ENCODE measurements around the gene FREM1.

FREM1 gene

DNA sequence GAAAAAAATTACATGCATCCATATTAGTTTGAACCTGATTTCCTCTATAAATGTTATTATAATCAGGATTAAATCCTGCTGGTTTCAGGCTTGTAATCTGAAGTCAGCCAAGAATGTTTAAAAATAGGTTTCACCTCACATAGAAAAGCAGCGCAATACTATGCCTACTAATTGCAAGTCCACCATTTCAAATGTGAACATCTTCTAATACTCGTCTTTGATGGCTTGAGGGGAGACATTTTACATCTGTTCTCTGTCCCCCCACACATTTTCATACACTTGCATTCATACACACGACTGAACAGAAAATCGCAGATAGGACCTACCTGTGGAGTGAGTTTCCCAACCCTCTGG is 41.8 kb downstream of the FREM1 start:
- H3K27ac Mint-ChIP-seq, result no peak overlapping the region
- no peaks in the 10 kb centered on the region for H3K9me3 Mint-ChIP-seq
- no peaks in the 10 kb centered on the region for H3K36me3 Mint-ChIP-seq
- H3K4me1 Mint-ChIP-seq, result no peaks in the 10 kb centered on the region
- H3K27me3 Mint-ChIP-seq, result no peaks in the 10 kb centered on the region
- no peak overlapping the region for H3K4me3 Mint-ChIP-seq

DNA sequence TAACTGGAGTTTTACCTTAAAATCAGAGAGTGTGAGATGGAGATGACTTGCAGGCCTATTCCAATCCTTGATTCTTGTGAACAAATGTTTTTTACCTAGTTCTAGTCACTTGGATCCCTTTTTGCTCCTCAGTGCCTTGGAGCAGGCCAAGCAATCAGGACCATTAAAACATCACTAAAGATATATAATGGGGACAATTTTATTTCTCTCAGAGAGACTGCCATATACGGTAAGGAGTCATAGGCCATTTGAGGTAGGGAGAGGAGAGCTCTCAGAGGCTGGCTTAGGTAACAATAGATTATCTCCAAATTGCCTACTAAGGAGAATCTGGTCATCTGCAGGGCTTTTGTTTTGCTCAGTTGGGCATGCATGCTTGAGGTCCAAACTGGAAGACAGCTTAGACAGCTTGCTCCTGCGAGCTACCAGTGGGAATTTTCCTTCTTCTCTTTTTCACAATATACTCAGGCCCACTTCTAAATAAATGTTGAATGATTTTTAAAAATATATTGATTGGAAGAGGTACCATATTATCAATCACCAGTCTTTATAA is 44.0 kb downstream of the FREM1 start:
- Mint-ChIP-seq H3K27me3 (no peaks in the 10 kb centered on the region), H3K9me3 (no peaks in the 10 kb centered on the region), H3K4me3 (no peak overlapping the region), H3K27ac (no peak overlapping the region), H3K36me3 (no peaks in the 10 kb centered on the region), H3K4me1 (no peaks in the 10 kb centered on the region)

DNA sequence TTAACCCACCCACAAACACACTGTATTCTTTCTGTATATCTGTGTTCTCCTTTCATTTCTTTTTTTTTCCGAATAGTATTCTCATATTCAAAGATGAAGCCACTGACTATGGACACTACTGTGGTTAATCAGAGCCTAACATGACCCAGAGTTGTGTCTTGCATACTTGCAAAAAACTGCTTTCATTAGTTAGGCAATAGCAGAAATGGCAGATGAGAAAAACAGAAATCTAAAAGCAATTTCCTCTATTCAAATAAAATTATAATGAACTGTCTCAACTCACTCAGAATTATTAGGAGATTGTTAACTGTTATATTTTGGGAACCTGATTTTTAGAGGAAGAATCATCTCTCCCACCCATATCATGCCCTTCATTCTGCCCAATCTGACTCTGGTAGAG is 45.9 kb downstream of the FREM1 start:
- no peaks in the 10 kb centered on the region for H3K4me1 Mint-ChIP-seq
- H3K27me3 Mint-ChIP-seq, result no peaks in the 10 kb centered on the region
- H3K9me3 Mint-ChIP-seq, result no peaks in the 10 kb centered on the region
- H3K27ac Mint-ChIP-seq, result no peak overlapping the region
- no peaks in the 10 kb centered on the region for H3K36me3 Mint-ChIP-seq
- no peak overlapping the region for H3K4me3 Mint-ChIP-seq

DNA sequence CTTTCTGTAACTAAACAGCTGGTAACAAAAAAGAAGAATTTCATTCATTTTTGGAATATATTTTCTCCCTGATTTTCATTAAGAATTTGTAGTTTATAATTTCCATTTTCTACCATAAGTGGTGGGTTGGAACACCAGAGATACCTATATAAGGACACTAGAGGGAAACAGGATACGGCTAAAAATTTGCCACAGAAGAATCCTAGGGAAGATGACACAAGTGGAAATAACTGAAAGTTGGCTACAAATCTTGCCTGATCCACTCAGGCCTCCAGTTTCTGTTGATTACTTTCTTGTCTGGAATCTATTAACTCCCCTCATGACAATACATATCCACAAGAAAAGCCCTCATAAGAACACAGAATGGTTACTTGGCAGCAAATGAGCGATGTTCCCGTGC is 46.8 kb downstream of the FREM1 start:
- Mint-ChIP-seq H3K27ac (no peak overlapping the region), H3K27me3 (no peaks in the 10 kb centered on the region), H3K4me3 (no peak overlapping the region), H3K36me3 (no peaks in the 10 kb centered on the region), H3K9me3 (no peaks in the 10 kb centered on the region), H3K4me1 (no peaks in the 10 kb centered on the region)

DNA sequence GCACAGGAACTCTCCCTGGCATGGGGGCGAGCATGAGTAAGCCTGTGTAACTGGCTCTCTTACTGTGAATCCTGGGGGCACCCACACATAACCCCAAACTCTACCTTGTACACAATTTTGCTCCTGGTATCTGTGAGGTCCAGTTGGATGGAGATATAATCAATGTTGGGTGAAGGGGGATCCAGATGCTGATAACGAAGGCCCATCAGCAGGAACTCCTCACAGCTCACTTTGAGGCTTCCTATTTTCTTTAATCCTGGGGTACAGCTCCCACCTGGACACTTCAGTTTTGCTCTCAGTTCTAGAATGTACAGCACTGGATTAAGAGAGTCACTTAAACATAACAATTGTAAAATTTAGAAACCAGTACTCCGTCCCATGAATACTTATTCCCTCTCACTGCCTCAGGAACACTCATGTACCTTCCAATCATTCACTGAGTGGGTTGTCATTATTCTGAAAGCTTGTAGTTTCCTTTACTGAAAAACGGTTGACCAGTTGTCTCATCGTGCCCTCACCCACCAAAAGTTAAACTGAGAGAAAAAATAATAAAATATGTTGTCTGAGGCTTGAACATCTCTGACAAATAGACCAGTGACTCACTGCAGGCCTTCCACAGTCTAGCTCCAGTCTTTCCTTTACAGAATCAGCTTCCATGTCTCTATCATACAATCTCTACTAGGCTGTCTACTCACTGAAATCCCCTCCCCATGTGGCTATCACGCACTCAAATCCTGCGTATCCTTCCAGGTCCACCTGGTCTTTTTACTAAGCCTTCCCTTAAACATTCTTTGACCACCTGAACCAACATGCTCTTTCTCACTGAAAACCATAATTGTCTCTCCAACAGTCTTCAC is 52.6 kb downstream of the FREM1 start:
- H3K9me3 Mint-ChIP-seq, result no peaks in the 10 kb centered on the region
- H3K4me3 Mint-ChIP-seq, result no peak overlapping the region
- no peak overlapping the region for H3K27ac Mint-ChIP-seq
- no peaks in the 10 kb centered on the region for H3K36me3 Mint-ChIP-seq
- H3K27me3 Mint-ChIP-seq, result no peaks in the 10 kb centered on the region
- no peaks in the 10 kb centered on the region for H3K4me1 Mint-ChIP-seq

DNA sequence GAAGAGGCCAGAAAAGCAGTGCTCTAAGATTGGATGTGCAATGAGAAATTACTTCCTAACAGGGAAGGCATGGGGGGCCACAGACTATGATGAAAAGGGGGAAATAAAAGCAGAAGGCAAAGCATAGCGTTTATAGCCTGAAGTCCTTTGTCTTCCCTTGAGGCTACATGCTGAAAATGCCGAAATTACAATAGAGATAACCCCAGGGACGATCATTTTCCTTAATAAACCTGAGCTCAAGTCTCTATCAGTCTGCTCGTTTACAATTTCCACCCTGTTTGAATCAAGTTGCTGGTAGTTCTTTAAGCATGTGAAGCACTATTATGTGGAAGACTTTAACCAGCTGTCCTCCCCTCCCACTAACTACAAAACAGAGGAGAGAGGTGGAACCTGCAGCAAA is 60.4 kb downstream of the FREM1 start:
- Mint-ChIP-seq H3K9me3 (no peaks in the 10 kb centered on the region), H3K36me3 (no peaks in the 10 kb centered on the region), H3K4me3 (no peak overlapping the region), H3K27me3 (peaks cover 4% of the 10 kb centered on the region), H3K4me1 (no peaks in the 10 kb centered on the region), H3K27ac (no peak overlapping the region)

DNA sequence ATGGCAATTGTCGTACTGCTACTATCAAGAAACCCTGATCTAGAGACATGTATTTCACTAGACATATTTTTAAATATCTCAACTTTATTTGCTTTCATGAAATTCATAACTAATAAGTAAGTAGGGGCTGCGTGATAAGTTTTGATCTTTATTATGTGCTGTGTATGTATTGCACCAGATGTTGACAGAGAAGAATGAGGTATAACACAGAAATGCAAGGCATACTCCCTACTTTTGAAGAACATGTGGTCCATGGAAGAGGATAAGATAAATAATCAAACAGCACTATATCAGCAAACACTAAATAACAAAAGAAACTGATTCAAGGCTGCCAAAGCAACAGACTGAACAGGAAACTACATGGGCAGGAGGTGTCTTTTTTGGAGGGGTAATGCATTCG is 60.9 kb downstream of the FREM1 start:
- no peak overlapping the region for H3K4me3 Mint-ChIP-seq
- no peaks in the 10 kb centered on the region for H3K36me3 Mint-ChIP-seq
- no peaks in the 10 kb centered on the region for H3K4me1 Mint-ChIP-seq
- H3K27ac Mint-ChIP-seq, result no peak overlapping the region
- no peaks in the 10 kb centered on the region for H3K9me3 Mint-ChIP-seq
- H3K27me3 Mint-ChIP-seq, result peaks cover 4% of the 10 kb centered on the region

DNA sequence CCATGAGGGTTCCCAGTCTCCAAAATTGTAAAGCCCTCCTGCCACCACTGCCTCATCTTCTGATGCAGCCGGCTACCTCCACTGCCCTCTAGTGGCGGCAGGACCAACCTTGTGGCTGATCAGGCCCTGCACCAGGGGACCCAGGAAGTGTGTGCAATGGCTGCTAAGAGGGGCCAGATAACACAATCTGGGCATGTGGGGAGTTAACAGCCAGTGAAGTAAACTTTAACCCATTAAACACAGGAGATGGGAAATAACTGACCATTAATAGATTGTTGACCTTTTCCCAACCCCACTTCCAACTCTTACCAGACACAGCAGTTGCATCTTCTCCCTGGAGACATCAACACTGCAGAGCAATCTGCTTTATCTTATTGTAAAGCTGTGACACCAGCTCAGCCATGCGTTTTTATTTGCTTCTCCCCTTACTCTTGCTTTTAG is 63.3 kb downstream of the FREM1 start:
- H3K4me3 Mint-ChIP-seq, result no peak overlapping the region
- H3K27ac Mint-ChIP-seq, result no peak overlapping the region
- peaks cover 4% of the 10 kb centered on the region for H3K27me3 Mint-ChIP-seq
- no peaks in the 10 kb centered on the region for H3K36me3 Mint-ChIP-seq
- H3K4me1 Mint-ChIP-seq, result no peaks in the 10 kb centered on the region
- H3K9me3 Mint-ChIP-seq, result no peaks in the 10 kb centered on the region

DNA sequence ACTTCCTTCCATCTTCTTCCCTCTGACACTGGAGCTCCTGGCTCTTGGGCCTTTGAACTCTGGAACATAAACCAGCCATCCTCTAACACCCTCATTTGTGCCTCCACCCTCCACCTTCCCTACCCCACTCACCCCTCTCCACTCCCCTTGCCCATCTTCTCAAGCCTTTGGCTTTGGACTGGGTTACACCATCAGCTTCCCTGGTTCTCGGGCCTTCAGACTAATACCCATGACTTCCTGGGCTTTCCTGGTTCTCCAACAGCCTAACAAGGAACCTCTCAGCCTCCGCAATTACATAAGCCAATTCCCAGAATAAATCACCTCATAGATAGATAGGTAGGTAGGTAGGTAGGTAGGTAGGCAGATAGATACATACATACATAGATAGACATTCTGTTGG is 67.1 kb downstream of the FREM1 start:
- Mint-ChIP-seq H3K9me3 (no peaks in the 10 kb centered on the region), H3K4me1 (no peaks in the 10 kb centered on the region), H3K27me3 (no peaks in the 10 kb centered on the region), H3K4me3 (no peak overlapping the region), H3K36me3 (no peaks in the 10 kb centered on the region), H3K27ac (no peak overlapping the region)

DNA sequence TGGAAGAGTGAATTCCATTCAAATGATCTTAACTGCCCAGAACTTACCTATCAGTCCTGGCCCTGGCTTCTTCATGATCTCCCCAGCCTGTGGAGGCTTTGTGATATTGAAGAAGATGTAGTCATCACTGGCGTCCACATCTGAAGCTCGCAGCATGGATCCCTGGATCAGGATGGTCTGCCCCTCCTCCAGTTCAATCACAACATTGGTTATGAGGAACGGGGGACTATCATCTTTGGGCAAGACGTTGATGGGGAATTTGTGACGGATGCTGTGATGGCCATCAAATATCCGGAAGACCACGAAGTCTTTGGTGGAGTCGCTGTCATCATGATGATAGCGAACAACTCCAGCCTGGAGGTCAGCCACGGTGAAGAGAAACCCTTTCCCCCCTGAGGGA is 68.0 kb downstream of the FREM1 start:
- H3K36me3 Mint-ChIP-seq, result no peaks in the 10 kb centered on the region
- H3K27me3 Mint-ChIP-seq, result peaks cover 3% of the 10 kb centered on the region
- H3K27ac Mint-ChIP-seq, result no peak overlapping the region
- H3K4me1 Mint-ChIP-seq, result no peaks in the 10 kb centered on the region
- no peaks in the 10 kb centered on the region for H3K9me3 Mint-ChIP-seq
- H3K4me3 Mint-ChIP-seq, result no peak overlapping the region

DNA sequence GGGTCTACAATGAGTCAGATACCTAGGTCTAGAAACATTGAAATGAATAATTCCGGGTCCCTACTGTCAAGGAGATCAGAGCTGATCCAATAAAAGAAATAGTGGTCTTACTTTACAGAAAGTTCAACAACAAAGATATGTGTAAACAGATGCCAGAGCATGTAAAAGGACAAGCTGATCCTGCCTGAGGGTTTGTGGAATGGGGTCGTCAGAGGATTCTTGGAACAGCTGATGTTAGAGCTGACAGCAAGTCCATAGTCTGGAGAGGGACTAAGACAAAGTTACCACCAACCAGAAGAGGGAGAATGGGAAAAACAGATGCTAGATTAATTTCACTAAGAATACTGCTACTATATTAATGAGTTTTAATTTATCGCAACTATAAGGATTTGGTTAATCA is 71.5 kb downstream of the FREM1 start:
- H3K4me3 Mint-ChIP-seq, result no peak overlapping the region
- no peaks in the 10 kb centered on the region for H3K36me3 Mint-ChIP-seq
- no peak overlapping the region for H3K27ac Mint-ChIP-seq
- H3K27me3 Mint-ChIP-seq, result peaks cover 6% of the 10 kb centered on the region
- no peaks in the 10 kb centered on the region for H3K9me3 Mint-ChIP-seq
- H3K4me1 Mint-ChIP-seq, result no peaks in the 10 kb centered on the region

DNA sequence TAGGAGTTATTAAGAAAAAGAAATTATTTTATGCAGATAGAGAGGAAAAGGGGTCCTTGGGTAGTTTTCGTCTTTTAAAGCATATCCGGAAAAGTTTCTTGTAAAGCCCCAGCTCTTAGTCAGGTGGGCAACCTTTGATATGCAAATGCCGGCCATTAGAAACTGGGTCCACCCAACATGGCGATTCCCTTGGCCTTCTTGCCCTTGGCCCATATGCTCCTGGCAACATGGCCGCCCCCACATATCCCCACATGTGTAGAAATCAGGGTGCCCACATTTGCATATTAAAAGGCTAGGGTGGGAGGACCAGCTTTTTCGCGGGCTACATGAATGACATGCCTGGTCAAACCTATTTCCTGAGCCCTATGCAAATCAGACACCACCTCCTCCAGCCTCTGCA is 73.3 kb downstream of the FREM1 start:
- Mint-ChIP-seq H3K9me3 (no peaks in the 10 kb centered on the region), H3K27ac (no peak overlapping the region)

DNA sequence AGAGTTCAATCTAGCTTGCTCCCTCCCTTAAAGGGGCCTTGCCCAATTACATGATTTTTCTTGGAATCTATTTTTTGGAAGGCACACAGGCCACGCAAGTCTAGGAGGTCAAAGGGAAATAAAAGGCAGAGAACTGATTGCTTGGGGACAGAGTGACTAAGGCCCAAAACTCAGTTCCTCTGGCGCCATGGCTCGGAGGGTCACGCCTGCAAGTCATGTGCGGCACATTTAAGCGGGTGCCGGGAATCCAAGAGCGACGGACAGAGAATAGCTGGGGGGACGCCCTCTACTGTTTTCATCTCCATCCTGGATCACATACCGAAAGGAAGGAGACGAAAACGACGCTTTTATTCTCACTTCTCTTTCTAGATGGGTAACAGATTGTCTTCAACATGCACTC is 78.6 kb downstream of the FREM1 start:
- Mint-ChIP-seq H3K27me3 (peaks cover 2% of the 10 kb centered on the region), H3K9me3 (no peaks in the 10 kb centered on the region), H3K4me1 (no peaks in the 10 kb centered on the region), H3K36me3 (no peaks in the 10 kb centered on the region), H3K4me3 (no peak overlapping the region), H3K27ac (no peak overlapping the region)

More for the DNA sequence above, 73.3 kb downstream of the FREM1 start:
- Mint-ChIP-seq H3K4me1 (no peaks in the 10 kb centered on the region), H3K36me3 (no peaks in the 10 kb centered on the region), H3K4me3 (no peak overlapping the region), H3K27me3 (peaks cover 6% of the 10 kb centered on the region)

DNA sequence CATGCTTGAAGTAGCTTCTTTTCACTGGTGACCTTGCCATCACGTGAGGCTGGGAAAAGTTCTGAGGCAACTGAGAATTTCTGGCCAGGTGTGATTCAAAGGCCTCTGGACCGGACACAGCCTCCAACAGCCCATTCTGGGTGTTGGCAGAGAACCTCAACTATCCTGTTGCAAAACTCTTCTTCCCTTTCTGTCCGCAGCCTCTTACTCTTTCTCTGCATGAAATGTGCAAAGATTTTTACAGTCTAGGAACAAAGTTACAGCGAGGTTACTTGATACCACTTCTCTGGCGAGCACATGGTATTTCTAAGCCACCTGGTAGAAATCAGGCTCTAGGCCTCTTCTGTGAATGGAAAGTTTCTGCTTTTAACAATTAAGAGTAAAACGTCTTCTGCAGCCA is 79.2 kb downstream of the FREM1 start:
- Mint-ChIP-seq H3K4me1 (no peaks in the 10 kb centered on the region), H3K4me3 (no peak overlapping the region), H3K36me3 (no peaks in the 10 kb centered on the region), H3K9me3 (no peaks in the 10 kb centered on the region), H3K27me3 (no peaks in the 10 kb centered on the region), H3K27ac (no peak overlapping the region)

DNA sequence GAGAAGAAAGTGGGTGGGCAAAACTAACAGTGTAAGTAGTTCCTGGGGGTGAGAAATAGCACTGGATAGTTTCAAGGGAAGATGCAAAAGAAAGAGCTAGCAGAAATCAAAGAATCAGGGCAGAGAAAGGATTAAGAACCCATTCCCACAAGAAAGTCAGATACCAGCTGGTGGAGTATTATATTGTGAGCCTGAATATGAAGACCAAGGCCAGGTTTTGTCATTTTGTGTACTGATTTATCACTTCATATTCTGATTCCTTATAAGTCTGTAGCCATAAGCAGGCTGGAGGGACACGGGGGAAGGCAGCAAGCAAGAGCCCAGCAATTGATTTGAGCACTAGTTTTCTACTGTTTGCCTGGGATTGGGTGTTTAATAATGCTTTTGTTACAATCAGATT is 80.2 kb downstream of the FREM1 start:
- Mint-ChIP-seq H3K36me3 (no peaks in the 10 kb centered on the region), H3K27ac (no peak overlapping the region), H3K27me3 (no peaks in the 10 kb centered on the region), H3K4me3 (no peak overlapping the region), H3K4me1 (no peaks in the 10 kb centered on the region), H3K9me3 (no peaks in the 10 kb centered on the region)

DNA sequence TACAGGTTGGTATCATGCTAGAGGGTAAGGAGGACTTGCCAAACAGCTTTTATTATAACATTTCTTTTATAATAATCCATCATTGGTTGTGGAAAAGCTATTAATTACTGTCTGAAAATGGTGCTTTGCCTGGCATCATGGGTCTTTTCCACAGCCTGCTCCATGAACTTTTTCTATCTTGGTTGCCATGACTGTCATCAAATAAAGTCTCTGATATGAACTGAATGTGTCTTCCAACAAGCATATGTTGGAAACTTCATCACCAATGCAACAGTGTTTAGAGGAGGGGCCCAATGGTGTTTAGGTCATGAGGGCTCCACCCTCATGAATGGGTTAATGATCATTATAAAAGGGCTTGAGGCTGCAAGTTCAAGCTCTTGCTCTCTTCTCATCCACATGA is 81.0 kb downstream of the FREM1 start:
- H3K27ac Mint-ChIP-seq, result no peak overlapping the region

DNA sequence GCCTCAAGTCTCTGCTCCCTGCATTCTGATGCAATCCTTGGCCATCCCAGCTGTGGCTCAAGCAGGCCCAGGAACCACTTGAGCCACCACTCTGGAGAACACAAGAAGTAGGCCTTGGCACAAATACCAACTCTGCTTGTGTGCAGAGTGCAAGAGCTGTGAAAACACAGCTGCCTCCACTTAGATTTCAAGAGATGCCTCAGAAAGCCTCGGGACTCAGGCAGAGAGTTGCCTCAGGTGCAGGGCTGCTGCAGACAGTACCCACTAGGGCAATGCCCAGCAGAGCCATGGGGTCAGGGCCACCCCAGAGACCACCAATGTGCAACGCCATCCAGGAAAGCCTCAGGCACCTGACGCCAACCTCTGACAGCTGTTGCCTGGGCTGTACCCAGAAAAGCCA is 82.4 kb downstream of the FREM1 start:
- Mint-ChIP-seq H3K9me3 (no peaks in the 10 kb centered on the region), H3K27ac (no peak overlapping the region), H3K4me1 (no peaks in the 10 kb centered on the region), H3K36me3 (no peaks in the 10 kb centered on the region), H3K27me3 (no peaks in the 10 kb centered on the region), H3K4me3 (no peak overlapping the region)

More for the DNA sequence above, 81.0 kb downstream of the FREM1 start:
- Mint-ChIP-seq H3K36me3 (no peaks in the 10 kb centered on the region), H3K27me3 (no peaks in the 10 kb centered on the region), H3K4me1 (no peaks in the 10 kb centered on the region), H3K4me3 (no peak overlapping the region), H3K9me3 (no peaks in the 10 kb centered on the region)
